Spleen (tissue), 7 donors: ENCODE results near the gene VENTX.

Source experiments
- CTCF ChIP-seq, 11 experiments: fragments of 200-600 bp in 7 of 11; fragments of 450-650 bp in 4 of 11; sonication (generic) in 4 of 11; IDR thresholded peaks in 8 of 11; conservative IDR thresholded peaks in 3 of 11; 1 replicate in 7 of 11; 2 replicates in 4 of 11; pipeline versions ENCODE4 v1.4.0 to v1.8.0; 2016 to 2021; ENCODE audit warnings: antibody characterized with exemption in 11 of 11, inconsistent platforms in 4 of 11, mild to moderate bottlenecking in 1 of 11
- POLR2AphosphoS5 ChIP-seq, 3 donors: sonication (generic); formaldehyde crosslinking; IDR thresholded peaks; one replicate each; pipeline ENCODE4 v1.5.1; 2017; ENCODE audit warnings: antibody characterized with exemption in 3 of 3
- donor health status: DM: no; HTN: no; CAD: no; lungs with moderate emphysema.
- donor health status: DM: no; HTN: no; CAD: no.
- donor health status: DM: no; HTN: no; CAD: no.

GRCh38 chr10:133207041-133207600, 30.5 kb upstream of the VENTX start:
- TF ChIP-seq CTCF (IDR thresholded peaks at IDR 0.05 in 8 of 11, conservative IDR thresholded peaks at IDR 0.05 in 3 of 11) (no peak), POLR2AphosphoS5 (IDR thresholded peaks at IDR 0.05) (no peak)
